Muscle layer of colon (tissue), 2 donors: ENCODE measurements around the gene BPIFB2.

ENCODE experiments used
- H3K27ac ChIP-seq: one replicate; pipeline ENCODE4 v1.7.0; 2013; ENCODE audit warnings: low read depth, mild to moderate bottlenecking, low read length, moderate library complexity
- H3K27me3 ChIP-seq, 2 donors: one replicate each; pipeline ENCODE4 v1.7.0; 2013; ENCODE audit warnings: low read length in 2 of 2, mild to moderate bottlenecking in 2 of 2; ENCODE audit not compliant: insufficient read depth in 2 of 2, control insufficient read depth in 1 of 2
- H3K36me3 ChIP-seq: one replicate; pipeline ENCODE4 v1.7.0; 2013; ENCODE audit warnings: mild to moderate bottlenecking, low read length; ENCODE audit not compliant: insufficient read depth
- H3K4me1 ChIP-seq: one replicate; pipeline ENCODE4 v1.7.0; 2013; ENCODE audit warnings: mild to moderate bottlenecking, low read length; ENCODE audit not compliant: insufficient read depth
- H3K4me3 ChIP-seq, 2 donors: one replicate each; pipeline ENCODE4 v1.7.0; 2013; ENCODE audit warnings: low read length in 2 of 2, low read depth in 1 of 2, mild to moderate bottlenecking in 1 of 2, moderate library complexity in 1 of 2
- H3K9ac ChIP-seq: one replicate; pipeline ENCODE4 v1.7.0; 2013; ENCODE audit warnings: low read length
- H3K9me3 ChIP-seq: one replicate; pipeline ENCODE4 v1.7.0; 2013; ENCODE audit warnings: mild to moderate bottlenecking, low read length
- donor health status: abdominal sarcoma.
- donor health status: Adenocarcinoma of cecum.

Gene BPIFB2

DNA sequence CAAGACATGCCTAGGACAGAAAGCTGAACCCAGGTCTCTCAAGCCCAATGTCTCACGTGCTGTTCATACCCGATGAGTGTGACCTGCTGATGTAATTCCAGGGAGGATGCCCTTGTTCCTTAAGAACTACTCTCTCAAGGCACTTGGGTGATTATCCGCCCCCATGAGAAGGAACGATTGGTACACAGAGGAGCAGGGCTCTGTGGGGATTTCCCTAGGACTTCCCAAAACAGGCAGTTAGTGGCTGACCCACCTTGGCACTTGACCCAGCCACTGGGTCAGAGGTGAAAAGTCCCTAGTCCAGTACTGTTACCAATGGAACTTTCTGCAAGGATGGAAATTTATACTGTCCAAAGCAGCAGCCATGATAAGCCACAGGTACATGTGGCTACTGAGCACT, 14.8 kb downstream of the BPIFB2 start:
- Histone ChIP-seq H3K27ac (no peak overlapping the region), H3K9ac (no peak overlapping the region), H3K36me3 (no peaks in the 10 kb centered on the region), H3K4me3 (no peak overlapping the region), H3K27me3 (no peaks in the 10 kb centered on the region), H3K9me3 (no peaks in the 10 kb centered on the region), H3K4me1 (no peaks in the 10 kb centered on the region)

DNA sequence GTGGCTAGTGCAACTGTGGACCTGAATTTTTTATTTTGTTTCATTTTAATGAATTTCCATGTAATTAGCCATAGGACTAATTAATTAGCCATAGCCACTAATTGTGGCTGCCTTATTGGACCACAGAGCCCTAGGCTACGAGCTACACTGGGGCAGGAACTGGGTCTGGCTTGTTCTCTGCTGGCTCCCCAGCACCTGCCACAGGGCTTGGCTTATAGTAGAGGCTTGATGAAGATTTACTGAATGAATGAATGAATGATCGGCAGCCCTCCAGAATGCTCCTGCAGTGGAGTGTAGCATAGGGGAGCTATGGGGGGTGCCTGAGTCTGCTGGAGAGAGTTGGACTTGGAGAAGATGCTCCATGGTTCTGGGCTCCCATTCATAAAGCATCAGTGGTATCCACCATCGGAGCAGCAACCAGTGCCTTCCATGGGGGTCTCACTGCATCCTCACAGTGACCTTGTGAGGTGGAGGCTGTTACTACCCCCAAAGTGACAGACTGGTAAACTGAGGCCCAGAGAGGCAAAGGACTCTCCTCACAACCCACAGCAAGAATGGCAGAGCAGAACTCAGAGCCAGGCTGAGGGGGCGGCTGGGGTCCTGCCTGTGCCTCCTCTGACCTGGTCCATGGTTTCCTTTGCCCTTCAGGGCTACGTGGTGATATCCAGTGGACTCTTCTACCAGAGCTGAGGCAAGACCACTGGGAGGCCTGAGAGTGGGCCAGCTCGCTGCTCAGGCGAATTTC, 15.4 kb downstream of the BPIFB2 start:
- no peaks in the 10 kb centered on the region for H3K4me1 ChIP-seq
- no peak overlapping the region for H3K27ac ChIP-seq
- no peak overlapping the region for H3K4me3 ChIP-seq
- no peaks in the 10 kb centered on the region for H3K9me3 ChIP-seq
- no peaks in the 10 kb centered on the region for H3K36me3 ChIP-seq
- peaks cover 0 to under 1% of the 10 kb centered on the region in 2 donors for H3K27me3 ChIP-seq
- no peak overlapping the region for H3K9ac ChIP-seq

DNA sequence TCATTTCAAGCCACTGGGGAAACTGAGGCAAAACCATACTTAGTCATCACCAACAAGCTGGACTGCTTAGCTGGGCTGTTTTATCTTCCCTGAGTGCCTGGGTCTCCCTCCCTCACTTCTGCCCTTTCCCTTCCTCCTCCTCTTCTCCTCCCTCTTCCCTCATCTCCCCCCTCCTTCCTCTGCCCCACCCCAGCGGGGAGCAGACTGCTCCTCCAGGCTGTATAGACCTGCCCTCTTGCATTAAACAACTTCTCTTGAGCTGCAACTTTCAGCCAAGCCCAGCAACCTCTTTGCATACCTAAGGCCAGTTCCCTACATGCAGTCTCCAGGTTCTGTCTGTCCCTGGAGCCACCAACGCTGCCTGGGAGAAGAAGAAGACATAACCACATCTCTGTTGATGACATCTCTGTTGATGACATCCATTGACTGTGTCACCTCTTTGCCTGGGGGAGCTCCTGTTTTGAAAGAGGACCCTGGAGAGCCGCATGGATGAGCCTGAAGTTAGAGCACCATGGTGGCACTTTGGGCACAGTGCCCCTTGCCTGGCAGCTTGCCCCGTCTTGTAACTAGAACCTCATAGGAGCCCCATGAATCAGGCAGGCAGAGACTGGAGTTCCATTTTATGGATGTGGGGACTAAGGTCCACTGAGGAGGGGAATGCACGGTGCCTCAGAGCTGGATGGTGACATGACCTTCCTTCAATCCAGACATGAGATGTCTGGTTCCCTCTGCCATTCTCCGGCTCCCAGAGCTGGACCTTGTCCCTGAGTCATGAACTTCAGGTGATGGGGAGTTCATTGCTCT, 16.1 kb downstream of the BPIFB2 start:
- H3K4me3 ChIP-seq, result no peak overlapping the region
- H3K4me1 ChIP-seq, result no peaks in the 10 kb centered on the region
- no peaks in the 10 kb centered on the region for H3K36me3 ChIP-seq
- no peak overlapping the region for H3K9ac ChIP-seq
- H3K27ac ChIP-seq, result no peak overlapping the region
- peaks cover 0 to 3% of the 10 kb centered on the region in 2 donors for H3K27me3 ChIP-seq
- H3K9me3 ChIP-seq, result no peaks in the 10 kb centered on the region

DNA sequence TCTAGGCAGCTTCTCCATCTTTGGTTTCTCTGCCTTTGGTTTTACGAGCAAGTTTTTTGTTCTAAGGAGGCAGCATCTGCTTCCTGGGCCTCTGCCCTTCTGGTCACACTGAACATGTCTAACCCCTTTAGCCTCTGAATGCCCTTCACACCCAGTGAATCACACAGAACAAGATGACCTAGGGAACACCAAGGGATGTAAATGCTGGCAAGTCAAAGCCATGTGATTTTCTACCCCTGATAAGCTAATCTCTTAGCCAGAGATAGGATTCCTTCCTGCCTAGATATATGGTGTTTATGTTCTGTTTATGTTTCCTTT, 16.7 kb downstream of the BPIFB2 start:
- Histone ChIP-seq H3K27ac (no peak overlapping the region), H3K9ac (no peak overlapping the region), H3K27me3 (peaks cover 0 to 3% of the 10 kb centered on the region in 2 donors), H3K4me1 (no peaks in the 10 kb centered on the region), H3K4me3 (no peak overlapping the region), H3K36me3 (no peaks in the 10 kb centered on the region), H3K9me3 (no peaks in the 10 kb centered on the region)

DNA sequence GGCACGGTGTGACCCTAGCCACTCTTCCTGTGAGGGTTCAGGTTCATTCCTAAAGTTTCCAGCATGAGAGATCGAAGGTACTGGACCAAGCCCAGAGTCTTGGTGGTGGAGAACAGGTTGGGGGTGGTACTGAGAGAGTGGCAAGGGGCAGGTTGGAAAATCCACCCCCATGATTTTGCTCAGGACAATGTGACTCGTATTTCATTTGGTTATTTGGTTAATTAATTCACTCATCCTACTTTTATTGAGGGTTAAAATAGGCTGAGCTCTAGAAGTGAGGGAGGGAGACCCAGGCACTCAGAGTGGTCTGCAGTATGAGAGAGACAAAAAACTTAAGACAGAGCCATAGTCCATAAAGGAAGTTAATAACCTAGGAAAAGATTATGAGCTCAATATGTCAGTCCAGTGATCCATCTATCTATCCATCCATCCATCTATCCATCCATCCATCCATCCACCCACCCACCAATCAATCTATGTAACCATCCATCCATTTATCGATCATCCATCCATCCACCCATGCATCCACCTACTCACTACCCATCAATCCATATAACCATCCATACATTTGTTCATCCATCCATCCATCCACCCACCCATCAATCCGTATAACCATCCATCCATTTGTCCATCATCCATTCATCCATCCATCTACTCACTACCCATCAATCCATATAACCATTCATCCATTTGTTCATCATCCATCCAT, 17.3 kb downstream of the BPIFB2 start:
- Histone ChIP-seq H3K4me3 (no peak overlapping the region), H3K27me3 (peaks cover 0 to 3% of the 10 kb centered on the region in 2 donors), H3K9me3 (no peaks in the 10 kb centered on the region), H3K36me3 (no peaks in the 10 kb centered on the region), H3K4me1 (no peaks in the 10 kb centered on the region), H3K27ac (no peak overlapping the region), H3K9ac (no peak overlapping the region)

DNA sequence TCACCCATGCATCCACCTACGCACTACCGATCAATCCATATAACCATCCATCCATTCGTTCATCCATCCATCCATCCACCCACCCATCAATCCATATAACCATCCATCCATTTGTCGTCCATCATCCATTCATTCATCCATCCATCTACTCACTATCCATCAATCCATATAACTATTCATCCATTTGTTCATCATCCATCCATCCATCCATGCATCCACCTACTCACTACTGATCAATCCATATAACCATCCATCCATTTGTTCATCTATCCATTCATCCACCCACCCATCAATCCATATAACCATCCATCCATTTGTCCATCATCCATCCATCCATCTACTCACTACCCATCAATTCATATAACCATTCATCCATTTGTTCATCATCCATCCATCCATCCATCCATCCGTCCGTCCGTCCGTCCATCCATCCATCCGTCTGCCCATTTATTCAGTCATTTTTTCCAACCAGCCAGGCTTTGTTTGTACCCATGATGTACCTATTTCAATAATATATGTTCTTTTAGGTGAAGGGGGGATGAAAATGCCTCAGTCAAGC, 17.9 kb downstream of the BPIFB2 start:
- no peaks in the 10 kb centered on the region for H3K9me3 ChIP-seq
- H3K27ac ChIP-seq, result no peak overlapping the region
- no peaks in the 10 kb centered on the region for H3K36me3 ChIP-seq
- H3K4me3 ChIP-seq, result no peak overlapping the region
- H3K9ac ChIP-seq, result no peak overlapping the region
- H3K4me1 ChIP-seq, result no peaks in the 10 kb centered on the region
- peaks cover 0 to 3% of the 10 kb centered on the region in 2 donors for H3K27me3 ChIP-seq

DNA sequence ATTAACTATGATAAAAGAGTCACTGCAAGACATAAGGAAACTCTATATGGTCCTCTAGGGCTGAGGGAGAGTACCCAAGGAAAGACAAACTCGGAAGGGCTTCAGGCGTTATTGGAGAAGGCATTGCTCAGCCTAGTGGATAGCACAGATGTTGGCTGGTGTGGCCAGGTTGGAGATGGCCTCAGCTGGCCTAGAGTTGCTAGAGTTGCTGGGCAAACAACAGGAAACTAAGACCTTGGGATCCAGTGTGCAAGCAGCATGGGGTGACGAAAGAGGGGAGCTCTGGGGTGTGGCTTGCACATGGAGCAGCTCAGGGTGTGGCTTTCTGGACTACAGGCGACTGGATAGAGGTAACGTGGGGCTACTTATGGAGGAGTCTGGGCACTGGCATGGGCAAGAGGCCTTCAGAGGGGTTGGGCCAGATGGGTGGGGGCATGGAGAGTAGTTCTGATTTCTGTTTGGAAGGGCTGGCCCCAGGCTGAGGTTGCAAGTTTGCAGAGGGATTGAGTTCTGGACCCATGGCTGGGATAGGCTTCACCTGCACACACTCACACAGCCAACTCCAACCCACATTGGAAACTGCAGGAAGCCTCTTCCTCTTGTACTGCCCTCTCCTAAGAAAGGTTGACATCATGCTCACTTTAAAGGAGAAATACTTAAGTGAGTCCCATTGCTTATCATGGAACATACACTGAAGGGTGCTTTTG, 18.7 kb downstream of the BPIFB2 start:
- Histone ChIP-seq H3K9ac (no peak overlapping the region), H3K27me3 (peaks cover 0 to 3% of the 10 kb centered on the region in 2 donors), H3K27ac (no peak overlapping the region), H3K36me3 (no peaks in the 10 kb centered on the region), H3K9me3 (no peaks in the 10 kb centered on the region), H3K4me1 (no peaks in the 10 kb centered on the region), H3K4me3 (no peak overlapping the region)

DNA sequence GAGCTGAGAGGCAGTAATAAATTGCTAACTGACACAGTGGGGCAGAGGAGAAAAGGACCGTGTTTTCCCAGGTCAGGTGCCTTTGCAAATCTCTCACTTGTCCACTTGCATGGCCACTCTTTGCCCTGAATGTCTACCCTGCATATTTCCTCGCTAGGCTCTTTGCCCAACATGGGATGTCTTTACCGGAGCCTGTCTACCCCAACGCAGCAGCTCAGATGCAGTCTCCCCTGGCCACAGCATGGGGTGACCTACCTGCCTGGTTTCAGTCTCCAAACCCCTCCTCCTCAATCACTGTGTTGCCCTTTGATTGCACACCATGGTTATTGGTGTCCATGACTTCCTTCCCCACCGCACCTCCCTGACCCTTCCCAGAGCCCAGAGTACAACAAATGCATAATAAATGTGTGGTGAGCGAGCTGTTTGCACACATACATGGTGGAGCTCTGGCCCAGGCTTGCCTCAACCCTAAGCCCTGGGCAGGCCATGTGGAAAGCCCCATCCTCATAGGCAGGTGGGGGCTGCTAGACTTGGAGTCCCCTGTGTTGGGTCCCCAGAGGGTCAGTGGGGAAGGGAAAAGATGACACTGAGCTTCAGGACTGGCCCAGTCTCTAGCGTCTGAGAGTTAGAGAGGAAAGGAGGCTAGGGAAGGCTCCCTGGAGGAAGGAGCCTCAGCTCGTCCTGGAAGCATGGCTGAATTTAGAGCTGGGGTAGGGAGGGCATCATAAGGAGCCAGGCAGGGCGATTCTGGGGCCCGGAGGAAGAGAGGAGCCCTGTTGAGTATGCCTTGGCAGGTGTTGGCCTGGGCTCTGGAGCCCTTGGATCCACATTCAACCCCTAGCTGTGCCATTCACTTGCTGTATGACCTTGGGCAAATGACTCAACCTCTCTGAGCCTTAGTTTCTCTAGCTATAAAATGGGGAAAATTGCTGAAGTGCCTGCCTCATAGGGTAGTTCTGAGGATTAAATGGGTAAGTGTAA, 19.6 kb downstream of the BPIFB2 start:
- no peak overlapping the region for H3K4me3 ChIP-seq
- no peak overlapping the region for H3K27ac ChIP-seq
- peaks cover 0 to 3% of the 10 kb centered on the region in 2 donors for H3K27me3 ChIP-seq
- H3K9me3 ChIP-seq, result no peaks in the 10 kb centered on the region
- H3K9ac ChIP-seq, result no peak overlapping the region
- H3K4me1 ChIP-seq, result no peaks in the 10 kb centered on the region
- no peaks in the 10 kb centered on the region for H3K36me3 ChIP-seq

DNA sequence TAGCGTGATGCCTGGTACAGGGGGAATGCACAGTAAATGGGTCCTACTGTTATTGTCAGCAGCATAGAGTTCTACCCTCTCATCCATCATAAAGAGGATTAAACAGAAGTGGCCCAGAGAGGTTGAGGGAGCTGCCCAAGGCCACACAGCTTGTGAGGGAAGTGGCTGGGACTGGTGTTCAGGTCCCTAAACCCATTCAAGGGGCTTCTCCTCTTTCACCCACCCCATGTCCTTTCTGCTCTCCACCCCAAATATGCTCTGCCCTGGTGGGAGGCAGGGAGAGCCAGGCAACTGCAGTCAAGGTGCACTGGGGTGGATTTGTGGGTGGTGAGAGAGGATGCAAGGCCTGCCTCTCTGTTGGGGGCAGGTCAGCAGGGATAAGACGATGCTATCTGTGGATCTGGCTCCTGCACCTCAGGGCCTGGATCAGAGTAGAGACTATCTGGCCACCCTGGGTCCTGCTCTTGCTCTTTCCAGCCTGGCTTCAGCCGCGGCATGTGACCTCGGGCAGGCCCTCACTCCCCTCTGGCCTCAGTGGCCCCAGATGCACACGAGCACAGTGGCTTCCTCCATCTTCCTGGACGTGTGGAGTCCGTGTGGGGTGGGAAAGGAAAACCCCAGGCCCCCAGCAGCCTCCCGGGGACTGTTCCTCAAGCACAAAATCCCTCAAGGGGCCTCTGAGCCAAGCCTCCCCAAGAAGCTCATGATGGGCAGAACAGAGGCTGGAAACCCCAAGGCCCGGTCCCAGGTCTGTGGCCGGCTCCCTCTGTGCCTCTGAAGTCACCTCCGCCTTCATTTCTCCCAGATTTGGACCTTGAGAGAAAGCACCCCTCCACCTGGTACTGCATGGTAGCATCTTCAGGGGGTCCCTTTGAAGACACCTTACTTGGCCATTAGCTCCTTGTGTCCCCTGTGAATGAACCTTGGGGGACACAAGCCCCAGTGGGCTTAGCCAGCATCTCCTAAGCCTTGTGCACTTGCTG, 20.6 kb downstream of the BPIFB2 start:
- H3K9ac ChIP-seq, result no peak overlapping the region
- H3K4me3 ChIP-seq, result no peak overlapping the region
- H3K36me3 ChIP-seq, result no peaks in the 10 kb centered on the region
- H3K27ac ChIP-seq, result no peak overlapping the region
- no peaks in the 10 kb centered on the region for H3K9me3 ChIP-seq
- peaks cover 0 to 3% of the 10 kb centered on the region in 2 donors for H3K27me3 ChIP-seq
- no peaks in the 10 kb centered on the region for H3K4me1 ChIP-seq
